Panc1 (cell line): ENCODE results near the gene APOC3. TPM values are rescaled to one million over a fixed set of nuclear protein-coding genes. Genes with fewer than 3 reads are reported as not detected.

Experiments used
- ATAC-seq: fragments of 200-7000 bp; cut with Tn5 transposase; 2 replicates; pipeline ENCODE4 v1.9.1; 2020; ENCODE audit warnings: mild to moderate bottlenecking, moderate library complexity
- BruUV-seq: library from RNA; stranded (reverse); fragments of 400-500 nt; replicated peaks from 2 replicates; lab custom pipeline; 2021; lab: Mats Ljungman, UMichigan
- CTCF ChIA-PET: fragments of 300-600 bp; sonication (Branson Sonifier 250); formaldehyde crosslinking; loops from one replicate; lab custom pipeline; 2022; ENCODE audit warnings: antibody characterized with exemption; lab: Charles Lee
- POLR2A ChIA-PET: fragments of 300-600 bp; sonication (Branson Sonifier 250); formaldehyde crosslinking; loops from one replicate; lab custom pipeline; 2022; ENCODE audit warnings: antibody characterized with exemption; lab: Charles Lee
- DNase-seq: peaks from one replicate; pipeline ENCODE4 v3.0.0-alpha.2; 2010; ENCODE audit warnings: low read depth, low spot score
- H3K27ac ChIP-seq: 2 replicates; pipeline ENCODE4 v1.5.1; 2011; ENCODE audit warnings: mild to moderate bottlenecking, low read length, inconsistent platforms
- H3K27me3 ChIP-seq: fragments of 200-500 bp; sonication (Bioruptor generic); 2 replicates; pipeline ENCODE4 v1.6.0; 2014; ENCODE audit warnings: low read length, inconsistent platforms; ENCODE audit not compliant: control insufficient read depth, insufficient read depth
- H3K36me3 ChIP-seq: fragments of 200-500 bp; sonication (Bioruptor generic); 2 replicates; pipeline ENCODE4 v1.5.1; 2014; ENCODE audit warnings: inconsistent platforms, mild to moderate bottlenecking, low read length, moderate library complexity; ENCODE audit not compliant: control insufficient read depth, insufficient read depth
- H3K4me1 ChIP-seq: 2 replicates; pipeline ENCODE4 v1.5.1; 2011; ENCODE audit warnings: inconsistent platforms, mild to moderate bottlenecking, low read length, moderate library complexity; ENCODE audit not compliant: control insufficient read depth, insufficient read depth
- H3K4me3 ChIP-seq, 2 experiments: 2 replicates each; pipeline ENCODE4 v1.5.1; 2011 to 2012; ENCODE audit warnings: low read depth in 2 of 2, low read length in 2 of 2, mild to moderate bottlenecking in 2 of 2, inconsistent platforms in 1 of 2, moderate library complexity in 1 of 2
- H3K9me3 ChIP-seq: fragments of 200-500 bp; sonication (Bioruptor generic); 2 replicates; pipeline ENCODE4 v1.5.1; 2014; ENCODE audit warnings: low read depth, mild to moderate bottlenecking, inconsistent platforms, low read length, moderate library complexity; ENCODE audit not compliant: control insufficient read depth, insufficient read depth
- CTCF ChIP-seq: fragments of 450-650 bp; IDR thresholded peaks from 2 replicates; pipeline ENCODE4 v1.5.1; 2017; ENCODE audit warnings: mild to moderate bottlenecking
- POLR2AphosphoS5 ChIP-seq: IDR thresholded peaks from 2 replicates; pipeline ENCODE4 v1.6.1; 2012; ENCODE audit warnings: mild to moderate bottlenecking, low read depth, low read length, moderate library complexity
- REST ChIP-seq, 2 experiments: IDR thresholded peaks; 2 replicates each; pipeline ENCODE4 v1.6.1; 2011 to 2012; ENCODE audit warnings: low read depth in 2 of 2, control low read depth in 1 of 2, low read length in 1 of 2, mild to moderate bottlenecking in 1 of 2, moderate library complexity in 1 of 2; ENCODE audit not compliant: insufficient read depth in 1 of 2
- SIN3A ChIP-seq: IDR thresholded peaks from 2 replicates; pipeline ENCODE4 v1.6.1; 2012; ENCODE audit warnings: low read depth, mild to moderate bottlenecking, low read length, moderate library complexity, borderline replicate concordance; ENCODE audit not compliant: insufficient read depth
- TCF7L2 ChIP-seq: IDR thresholded peaks from 2 replicates; pipeline ENCODE4 v1.6.1; 2011; ENCODE audit warnings: mild to moderate bottlenecking, low read depth, low read length, inconsistent platforms
- in situ Hi-C: cut with HindIII; loops from 2 replicates; pipeline ENCODE4 v1.10.0; 2016; ENCODE audit warnings: low sequenced_read_pairs, low pct_unique_long_range_greater_than_20kb
- intact Hi-C: fragments of 100-400 bp; cut with micrococcal nuclease; formaldehyde crosslinking; loops from one replicate; pipeline ENCODE4 v1.10.0; 2022; ENCODE audit not compliant: unreplicated experiment
- total RNA-seq: library from RNA; stranded (reverse); gene quantifications from one replicate; pipeline ENCODE4 v1.2.1, GENCODE V29; 2021; ENCODE audit not compliant: unreplicated experiment

The APOC3 gene
- total RNA-seq, 1 experiment from 2014 or later = 1.2 TPM

- in situ Hi-C loops (loop anchor here (10.0 kb wide), 1 partner anchor 216 kb away; no protein-coding TSS in a partner anchor), intact Hi-C loops (no loop called here)
- ATAC-seq (no peak), DNase-seq (no peak)
- no peaks in the 10 kb centered on the region for H3K27me3 ChIP-seq
- H3K4me3 ChIP-seq = peak overlapping the region; percentile 86 to 97
- H3K36me3 ChIP-seq = peaks cover 38% of the 10 kb centered on the region
- H3K4me1 ChIP-seq = peaks cover 15% of the 10 kb centered on the region
- ChIA-PET CTCF (interaction anchor here (4.2 kb wide), 1 partner anchor 48 kb away, joined by 76 read pairs; the partner anchor contains the start of gene APOA1), POLR2A (interaction anchor here (0.6 kb wide), 2 partner anchors 231 to 321 kb away, joined by 3 to 5 read pairs; no protein-coding TSS in a partner anchor)
- H3K27ac ChIP-seq = peak overlapping the region; percentile 95
- no peaks in the 10 kb centered on the region for H3K9me3 ChIP-seq
- TF ChIP-seq REST (IDR thresholded peaks at IDR 0.05; ENCODE audit: insufficient read depth in 1 of 2, low read depth in 2 of 2, low read length in 1 of 2) (no peak), TCF7L2 (no peak), POLR2AphosphoS5 (no peak), CTCF (no peak), SIN3A (no peak)
- BruUV-seq = no TSS peak
Measured at GRCh38 chr11:116788534-116788933, 41.2 kb upstream of the APOC3 start.

- DNase-seq (no peak), ATAC-seq (no peak)
- in situ Hi-C loops = loop anchor here (10.0 kb wide), 1 partner anchor 216 kb away; no protein-coding TSS in a partner anchor
- intact Hi-C loops = no loop called here
- H3K27ac ChIP-seq = peak overlapping the region; percentile 95; the same call in 1 of the 2 replicates
- H3K27me3 ChIP-seq = no peaks in the 10 kb centered on the region
- no peaks in the 10 kb centered on the region for H3K9me3 ChIP-seq
- H3K36me3 ChIP-seq = peaks cover 33% of the 10 kb centered on the region
- H3K4me3 ChIP-seq = no peak overlapping the region
- BruUV-seq = no TSS peak
- TF ChIP-seq POLR2AphosphoS5 (no peak), SIN3A (no peak), CTCF (no peak), REST (IDR thresholded peaks at IDR 0.05; ENCODE audit: insufficient read depth in 1 of 2, low read depth in 2 of 2, low read length in 1 of 2) (no peak), TCF7L2 (no peak)
- CTCF ChIA-PET = interaction anchor here (0.6 to 4.2 kb wide), 2 partner anchors 46 to 48 kb away, joined by 10 to 76 read pairs; partner anchors contain the start of gene APOA1
- POLR2A ChIA-PET = no interaction called here
- H3K4me1 ChIP-seq = peaks cover 15% of the 10 kb centered on the region
Measured at GRCh38 chr11:116788975-116789374, 40.7 kb upstream of the APOC3 start.
